SK-N-SH (cell line): ENCODE measurements around the gene SAP30BP. TPM values are rescaled to one million over a fixed set of nuclear protein-coding genes. Genes with fewer than 3 reads are reported as not detected.

ENCODE experiments used
- CTCF ChIA-PET: fragments of 300-600, 350-600 bp; formaldehyde crosslinking; extraction: SDS; loops from one replicate; lab custom pipeline; 2021; lab: Yijun Ruan, JAX
- POLR2A ChIA-PET: fragments of 350-600 bp; sonication (Branson Sonifier 250); formaldehyde crosslinking; extraction: SDS; loops from one replicate; lab custom pipeline; 2020; ENCODE audit warnings: antibody characterized with exemption, inconsistent platforms; lab: Yijun Ruan, JAX
- DNase-seq: peaks from one replicate; pipeline ENCODE4 v3.0.0; 2012
- H2AFZ ChIP-seq: fragments of 200-600 bp; sonication (generic); 2 replicates; pipeline ENCODE4 v1.8.1; 2016; ENCODE audit warnings: antibody characterized with exemption, mild to moderate bottlenecking, low read depth
- H3F3A ChIP-seq: fragments of 200-600 bp; sonication (generic); replicated peaks from 2 replicates; pipeline ENCODE3; 2016; ENCODE audit warnings: antibody characterized with exemption, mild to moderate bottlenecking; ENCODE audit not compliant: insufficient read depth
- H3K27ac ChIP-seq, 2 experiments: fragments of 200-500 bp in 1 of 2; fragments of 200-600 bp in 1 of 2; sonication (Bioruptor generic) in 1 of 2; sonication (generic), shearing (Covaris generic) in 1 of 2; 2 replicates each; pipeline versions ENCODE4 v1.5.1 to v1.6.1; 2014 to 2016; ENCODE audit warnings: low read depth in 2 of 2, inconsistent platforms in 1 of 2, low read length in 1 of 2, mild to moderate bottlenecking in 1 of 2, mixed read lengths in 1 of 2
- H3K27me3 ChIP-seq: fragments of 200-600 bp; sonication (generic), shearing (Covaris generic); 2 replicates; pipeline ENCODE4 v1.6.1; 2016; ENCODE audit warnings: mixed run types; ENCODE audit not compliant: insufficient read depth
- H3K36me3 ChIP-seq, 2 experiments: fragments of 200-500 bp in 1 of 2; fragments of 200-600 bp in 1 of 2; sonication (Bioruptor generic) in 1 of 2; sonication (generic) in 1 of 2; replicated peaks in 1 of 2; 2 replicates each; pipeline versions ENCODE3 to v1.5.1; 2014 to 2016; ENCODE audit warnings: low read length in 1 of 2, mild to moderate bottlenecking in 1 of 2; ENCODE audit not compliant: insufficient read depth in 2 of 2, control insufficient read depth in 1 of 2
- H3K4me1 ChIP-seq, 2 experiments: fragments of 200-500 bp in 1 of 2; fragments of 200-600 bp in 1 of 2; sonication (Bioruptor generic) in 1 of 2; sonication (generic), shearing (Covaris generic) in 1 of 2; 2 replicates each; pipeline versions ENCODE4 v1.5.1 to v1.6.1; 2014 to 2016; ENCODE audit warnings: low read depth in 1 of 2, low read length in 1 of 2, mixed run types in 1 of 2; ENCODE audit not compliant: insufficient read depth in 2 of 2, control insufficient read depth in 1 of 2
- H3K4me2 ChIP-seq: fragments of 200-600 bp; sonication (generic), shearing (Covaris generic); 2 replicates; pipeline ENCODE4 v1.6.1; 2017; ENCODE audit warnings: mixed run types
- H3K4me3 ChIP-seq, 2 experiments: fragments of 200-500 bp in 1 of 2; fragments of 200-600 bp in 1 of 2; sonication (Bioruptor generic) in 1 of 2; sonication (generic), shearing (Covaris generic) in 1 of 2; 2 replicates each; pipeline versions ENCODE4 v1.5.1 to v1.8.1; 2014 to 2016; ENCODE audit warnings: low read depth in 2 of 2, inconsistent platforms in 1 of 2, low read length in 1 of 2, mild to moderate bottlenecking in 1 of 2, mixed read lengths in 1 of 2, moderate library complexity in 1 of 2
- H3K79me2 ChIP-seq: fragments of 200-600 bp; sonication (generic); 2 replicates; pipeline ENCODE4 v1.8.1; 2017; ENCODE audit warnings: mild to moderate bottlenecking; ENCODE audit not compliant: insufficient read depth
- H3K9ac ChIP-seq: fragments of 200-600 bp; sonication (generic); 2 replicates; pipeline ENCODE4 v1.6.1; 2017; ENCODE audit warnings: mixed run types
- H3K9me2 ChIP-seq: fragments of 200-600 bp; sonication (generic); 2 replicates; pipeline ENCODE4 v1.6.1; 2017; ENCODE audit warnings: mixed run types
- H3K9me3 ChIP-seq: fragments of 200-600 bp; sonication (generic); 2 replicates; pipeline ENCODE4 v1.6.1; 2017; ENCODE audit warnings: mixed run types, mild to moderate bottlenecking, moderate library complexity
- H4K20me1 ChIP-seq: fragments of 200-600 bp; sonication (generic); 2 replicates; pipeline ENCODE4 v1.6.1; 2017; ENCODE audit warnings: mild to moderate bottlenecking, mixed run types; ENCODE audit not compliant: insufficient read depth
- CHD2 ChIP-seq: fragments of 150-350 bp; IDR thresholded peaks from 2 replicates; pipeline ENCODE4 v1.6.1; 2018; ENCODE audit warnings: low read length; ENCODE audit not compliant: partially characterized antibody
- FOSL2 ChIP-seq: IDR thresholded peaks from 2 replicates; pipeline ENCODE4 v1.4.0; 2012; ENCODE audit warnings: low read depth, mild to moderate bottlenecking, moderate library complexity, borderline replicate concordance
- MXI1 ChIP-seq: IDR thresholded peaks from 2 replicates; pipeline ENCODE4 v1.6.1; 2012; ENCODE audit warnings: mild to moderate bottlenecking, low read depth, low read length, improper control_type of control experiment
- NFIC ChIP-seq: IDR thresholded peaks from 2 replicates; pipeline ENCODE4 v1.4.0; 2012; ENCODE audit warnings: borderline replicate concordance
- RAD21 ChIP-seq: IDR thresholded peaks from 2 replicates; pipeline ENCODE4 v1.6.1; 2012; ENCODE audit warnings: mild to moderate bottlenecking, low read length
- RXRA ChIP-seq: IDR thresholded peaks from 2 replicates; pipeline ENCODE4 v1.4.0; 2012; ENCODE audit warnings: low read depth, mild to moderate bottlenecking, borderline replicate concordance
- WGBS: methylation state at CpG from one replicate; pipeline ENCODE4 v1.1.6; 2017; ENCODE audit warnings: low lambda C conversion rate; 5-methylcytosine and 5-hydroxymethylcytosine counted together
- polyA plus RNA-seq, 3 experiments: library from polyadenylated mRNA; depleted of rRNA; stranded (reverse); fragments of >200 nt; gene quantifications; 2 replicates each; pipeline ENCODE4 v1.2.3, GENCODE V29; 2012
- TF ChIP-seq, protein P1 (sequence below): IDR thresholded peaks from 2 replicates; pipeline ENCODE4 v1.4.0; 2012; ENCODE audit warnings: low read depth, borderline replicate concordance
- TF ChIP-seq, protein P2 (sequence below): fragments of 150-350 bp; IDR thresholded peaks from 2 replicates; pipeline ENCODE4 v1.6.1; 2017; ENCODE audit warnings: antibody characterized with exemption, low read length, low read depth, borderline replicate concordance

SAP30BP gene
- polyA plus RNA-seq, 1 of the 3 experiments (the other 2 are of a cell fraction), result 158 TPM

DNA sequence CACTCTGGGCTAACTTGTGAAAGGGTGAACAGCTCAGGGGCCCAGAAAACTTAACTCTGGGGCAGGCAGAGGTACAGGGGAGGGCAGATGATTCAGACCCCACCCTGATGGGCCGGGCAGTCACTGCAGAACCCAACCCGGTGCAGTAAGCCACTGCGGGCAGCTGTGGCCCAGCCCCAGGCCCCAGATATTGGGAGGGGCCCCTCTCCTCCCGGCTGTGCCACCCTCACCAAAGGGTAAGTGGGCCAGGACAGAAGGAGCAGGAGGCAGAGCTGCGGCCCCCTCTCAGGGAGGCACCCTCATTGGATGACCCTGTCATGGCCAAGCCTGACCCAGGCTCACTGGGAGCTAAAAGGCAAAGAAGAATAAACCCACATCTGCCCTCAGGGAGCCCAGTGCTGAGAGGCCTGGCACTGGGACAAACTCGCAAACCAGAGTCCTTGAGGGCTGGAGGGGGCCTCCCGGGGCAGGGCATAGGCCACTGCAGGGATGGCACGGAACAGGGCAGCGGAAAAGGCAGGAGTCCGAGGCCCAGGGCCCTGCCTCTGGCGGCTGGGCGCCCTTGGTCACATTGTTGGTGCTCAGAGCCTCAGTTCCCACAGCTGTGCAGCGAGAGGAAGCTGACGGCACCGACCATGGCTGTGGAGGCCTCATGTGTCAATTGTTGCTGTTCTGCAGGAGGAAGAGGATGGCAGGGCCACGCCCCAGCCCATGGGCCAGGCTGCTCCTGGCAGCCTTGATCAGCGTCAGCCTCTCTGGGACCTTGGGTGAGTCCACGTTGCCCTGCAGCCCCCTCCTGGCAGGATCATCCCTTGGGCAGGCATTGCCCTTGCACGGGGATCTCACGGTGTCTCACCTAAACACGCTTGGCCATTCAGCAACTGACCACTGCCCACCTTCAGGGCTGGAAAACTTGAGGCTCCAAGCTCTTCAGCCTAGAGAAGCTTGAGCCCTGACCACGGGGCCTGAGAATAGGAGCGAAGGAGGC lies 57.2 kb downstream of the SAP30BP start:
- ChIA-PET POLR2A (no interaction called here), CTCF (interaction anchor here (0.8 to 25.4 kb wide), 7 partner anchors 8 to 105 kb away, joined by 3 to 419 read pairs (median 4); partner anchors contain the start of gene SMIM5)
- TF ChIP-seq, protein P1, sequence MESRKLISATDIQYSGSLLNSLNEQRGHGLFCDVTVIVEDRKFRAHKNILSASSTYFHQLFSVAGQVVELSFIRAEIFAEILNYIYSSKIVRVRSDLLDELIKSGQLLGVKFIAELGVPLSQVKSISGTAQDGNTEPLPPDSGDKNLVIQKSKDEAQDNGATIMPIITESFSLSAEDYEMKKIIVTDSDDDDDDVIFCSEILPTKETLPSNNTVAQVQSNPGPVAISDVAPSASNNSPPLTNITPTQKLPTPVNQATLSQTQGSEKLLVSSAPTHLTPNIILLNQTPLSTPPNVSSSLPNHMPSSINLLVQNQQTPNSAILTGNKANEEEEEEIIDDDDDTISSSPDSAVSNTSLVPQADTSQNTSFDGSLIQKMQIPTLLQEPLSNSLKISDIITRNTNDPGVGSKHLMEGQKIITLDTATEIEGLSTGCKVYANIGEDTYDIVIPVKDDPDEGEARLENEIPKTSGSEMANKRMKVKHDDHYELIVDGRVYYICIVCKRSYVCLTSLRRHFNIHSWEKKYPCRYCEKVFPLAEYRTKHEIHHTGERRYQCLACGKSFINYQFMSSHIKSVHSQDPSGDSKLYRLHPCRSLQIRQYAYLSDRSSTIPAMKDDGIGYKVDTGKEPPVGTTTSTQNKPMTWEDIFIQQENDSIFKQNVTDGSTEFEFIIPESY, result no peak
- TF ChIP-seq, protein P2, sequence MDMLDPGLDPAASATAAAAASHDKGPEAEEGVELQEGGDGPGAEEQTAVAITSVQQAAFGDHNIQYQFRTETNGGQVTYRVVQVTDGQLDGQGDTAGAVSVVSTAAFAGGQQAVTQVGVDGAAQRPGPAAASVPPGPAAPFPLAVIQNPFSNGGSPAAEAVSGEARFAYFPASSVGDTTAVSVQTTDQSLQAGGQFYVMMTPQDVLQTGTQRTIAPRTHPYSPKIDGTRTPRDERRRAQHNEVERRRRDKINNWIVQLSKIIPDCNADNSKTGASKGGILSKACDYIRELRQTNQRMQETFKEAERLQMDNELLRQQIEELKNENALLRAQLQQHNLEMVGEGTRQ, result no peak
- no peak for TF ChIP-seq CHD2
- TF ChIP-seq FOSL2, result no peak
- TF ChIP-seq RXRA, result no peak
- no peak for TF ChIP-seq RAD21
- H3K9ac ChIP-seq, result no peak overlapping the region
- H3K36me3 ChIP-seq, result no peaks in the 10 kb centered on the region
- peaks cover 0 to 4% of the 10 kb centered on the region in 2 experiments; a peak in 1 of 4 replicates for H3K4me1 ChIP-seq
- H3K79me2 ChIP-seq, result no peaks in the 10 kb centered on the region
- WGBS, result 80% methylated on average over 19 of the region's 23 CpGs
- H3K9me3 ChIP-seq, result no peaks in the 10 kb centered on the region
- H3K27ac ChIP-seq, result no peak overlapping the region
- H3F3A ChIP-seq, result no peaks in the 10 kb centered on the region
- peaks cover 25% of the 10 kb centered on the region for H3K27me3 ChIP-seq
- DNase-seq, result no peak
- H3K9me2 ChIP-seq, result no peaks in the 10 kb centered on the region
- H3K4me2 ChIP-seq, result no peak overlapping the region
- no peaks in the 10 kb centered on the region for H4K20me1 ChIP-seq
- no peak overlapping the region for H3K4me3 ChIP-seq
- H2AFZ ChIP-seq, result no peak overlapping the region

DNA sequence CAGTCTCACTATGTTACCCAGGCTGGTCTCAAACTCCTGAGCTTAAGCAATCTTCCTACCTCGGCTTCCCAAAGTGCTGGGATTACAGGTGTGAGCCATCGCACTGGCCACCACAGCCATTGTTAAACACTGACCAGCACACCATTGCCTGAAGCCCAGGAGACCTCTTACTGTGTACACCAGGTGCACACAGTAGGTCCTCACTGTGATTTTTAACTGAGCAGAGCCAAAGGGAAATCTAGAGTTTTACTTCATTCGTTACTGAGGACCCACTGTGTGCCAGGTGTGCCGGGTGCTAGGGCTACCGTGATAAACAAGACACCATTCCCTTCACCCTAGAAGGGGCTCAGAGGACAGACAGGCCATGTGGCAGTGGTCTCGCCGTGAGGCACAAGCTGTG lies 58.4 kb downstream of the SAP30BP start:
- H3K9me3 ChIP-seq, result no peaks in the 10 kb centered on the region
- H3K9ac ChIP-seq, result no peak overlapping the region
- CTCF ChIA-PET, result interaction anchor here (0.9 to 25.4 kb wide), 5 partner anchors 21 to 106 kb away, joined by 3 to 419 read pairs (median 6); partner anchors contain the start of gene SMIM5
- no peak overlapping the region for H3K4me2 ChIP-seq
- TF ChIP-seq MXI1 (no peak), NFIC (no peak), RXRA (no peak)
- no peaks in the 10 kb centered on the region for H3K36me3 ChIP-seq
- H3K27ac ChIP-seq, result no peak overlapping the region
- H2AFZ ChIP-seq, result no peak overlapping the region
- H3K4me1 ChIP-seq, result peaks cover 0 to 4% of the 10 kb centered on the region in 2 experiments; a peak in 1 of 4 replicates
- no peaks in the 10 kb centered on the region for H4K20me1 ChIP-seq
- H3K79me2 ChIP-seq, result no peaks in the 10 kb centered on the region
- H3K27me3 ChIP-seq, result peaks cover 13% of the 10 kb centered on the region
- WGBS, result 91% methylated on average over 7 of the region's 7 CpGs
- H3K4me3 ChIP-seq, result no peak overlapping the region
- POLR2A ChIA-PET, result no interaction called here
- H3F3A ChIP-seq, result no peaks in the 10 kb centered on the region
- DNase-seq, result no peak
- no peaks in the 10 kb centered on the region for H3K9me2 ChIP-seq
